K562 (cell line): ENCODE data around the gene CBFA2T2.
A peak's percentile ranks its signal among the peaks of the same experiment; 100 is the strongest.

Source experiments
- NR2C2 ChIP-seq, 2 experiments: fragments of 200-800 bp in 1 of 2; sonication (Bioruptor generic) in 1 of 2; sonication (generic) in 1 of 2; formaldehyde crosslinking in 1 of 2; IDR thresholded peaks; 2 replicates each; pipeline versions ENCODE4 v1.6.1 to v1.8.0; 2016 to 2022; ENCODE audit warnings: mild to moderate bottlenecking in 1 of 2, missing compliant biosample characterization in 1 of 2, missing genetic modification characterization in 1 of 2, missing genetic modification reagents in 1 of 2
- POLR2A ChIP-seq: fragments of 450-650 bp; conservative IDR thresholded peaks from 2 replicates; pipeline ENCODE4 v1.6.1; 2016
- TAF1 ChIP-seq: IDR thresholded peaks from 2 replicates; pipeline ENCODE4 v1.6.1; 2011; ENCODE audit warnings: mild to moderate bottlenecking, low read length, moderate library complexity; ENCODE audit not compliant: insufficient read depth, control insufficient read depth, severe bottlenecking; ENCODE audit errors: extremely low read depth
- TF ChIP-seq, protein P1 (sequence below), 3 experiments: IDR thresholded peaks in 2 of 3; conservative IDR thresholded peaks in 1 of 3; 2 replicates each; pipeline ENCODE4 v1.5.1; 2011 to 2012; ENCODE audit warnings: low read length in 3 of 3, mild to moderate bottlenecking in 3 of 3, control low read depth in 2 of 3, improper control_type of control experiment in 1 of 3, inconsistent platforms in 1 of 3, low read depth in 1 of 3, mixed read lengths in 1 of 3, moderate library complexity in 1 of 3; ENCODE audit not compliant: insufficient read depth in 2 of 3
- TF ChIP-seq, protein P2 (sequence below): sonication (generic); formaldehyde crosslinking; IDR thresholded peaks from 2 replicates; pipeline ENCODE4 v1.8.0; 2022; ENCODE audit warnings: mild to moderate bottlenecking, missing genetic modification reagents
- TF ChIP-seq, protein P3 (sequence below): fragments of 450-650 bp; formaldehyde crosslinking; IDR thresholded peaks from 2 replicates; pipeline ENCODE4 v1.4.0; 2020; ENCODE audit warnings: mild to moderate bottlenecking, moderate library complexity

DNA sequence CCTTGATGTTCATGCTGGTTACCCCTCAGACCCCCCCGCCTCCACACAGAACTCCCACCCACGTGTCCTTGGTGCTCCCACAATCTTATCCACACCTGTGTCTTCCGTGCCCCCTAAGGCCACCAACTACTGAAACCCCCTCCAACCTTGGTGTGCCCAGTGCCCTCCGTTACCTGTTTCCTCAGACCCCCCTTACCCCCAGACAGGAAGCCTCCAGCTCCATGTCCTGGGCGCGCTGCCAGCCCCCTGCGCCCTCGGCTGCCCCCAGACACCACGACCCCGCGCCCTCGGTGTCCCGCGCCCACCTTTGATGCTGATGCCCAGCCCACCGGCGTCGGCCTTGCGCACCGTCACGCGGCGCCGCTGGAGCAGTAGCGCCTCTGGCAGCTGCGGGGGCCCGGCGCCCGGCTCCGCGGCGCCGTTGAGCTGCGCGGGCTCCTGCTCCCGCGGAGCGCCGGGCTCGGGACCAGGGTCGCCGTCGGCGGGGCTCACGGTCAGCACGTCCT is 46.8 kb upstream of the CBFA2T2 start:
- TF ChIP-seq NR2C2 (CRISPR knock-in tag; IDR thresholded peaks at IDR 0.05): no peak
- no peak for TF ChIP-seq NR2C2 (tag; IDR thresholded peaks at IDR 0.05)
- no peak for TF ChIP-seq POLR2A
- TF ChIP-seq, protein P1, sequence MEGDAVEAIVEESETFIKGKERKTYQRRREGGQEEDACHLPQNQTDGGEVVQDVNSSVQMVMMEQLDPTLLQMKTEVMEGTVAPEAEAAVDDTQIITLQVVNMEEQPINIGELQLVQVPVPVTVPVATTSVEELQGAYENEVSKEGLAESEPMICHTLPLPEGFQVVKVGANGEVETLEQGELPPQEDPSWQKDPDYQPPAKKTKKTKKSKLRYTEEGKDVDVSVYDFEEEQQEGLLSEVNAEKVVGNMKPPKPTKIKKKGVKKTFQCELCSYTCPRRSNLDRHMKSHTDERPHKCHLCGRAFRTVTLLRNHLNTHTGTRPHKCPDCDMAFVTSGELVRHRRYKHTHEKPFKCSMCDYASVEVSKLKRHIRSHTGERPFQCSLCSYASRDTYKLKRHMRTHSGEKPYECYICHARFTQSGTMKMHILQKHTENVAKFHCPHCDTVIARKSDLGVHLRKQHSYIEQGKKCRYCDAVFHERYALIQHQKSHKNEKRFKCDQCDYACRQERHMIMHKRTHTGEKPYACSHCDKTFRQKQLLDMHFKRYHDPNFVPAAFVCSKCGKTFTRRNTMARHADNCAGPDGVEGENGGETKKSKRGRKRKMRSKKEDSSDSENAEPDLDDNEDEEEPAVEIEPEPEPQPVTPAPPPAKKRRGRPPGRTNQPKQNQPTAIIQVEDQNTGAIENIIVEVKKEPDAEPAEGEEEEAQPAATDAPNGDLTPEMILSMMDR (IDR thresholded peaks at IDR 0.05 in 2 of 3, conservative IDR thresholded peaks at IDR 0.05 in 1 of 3; ENCODE audit: insufficient read depth in 2 of 3, low read depth in 1 of 3, low read length in 3 of 3): peak in 1 of 3 experiments; percentile 10; a peak in 1 of 6 replicates
- TF ChIP-seq TAF1: no peak
- TF ChIP-seq, protein P2, sequence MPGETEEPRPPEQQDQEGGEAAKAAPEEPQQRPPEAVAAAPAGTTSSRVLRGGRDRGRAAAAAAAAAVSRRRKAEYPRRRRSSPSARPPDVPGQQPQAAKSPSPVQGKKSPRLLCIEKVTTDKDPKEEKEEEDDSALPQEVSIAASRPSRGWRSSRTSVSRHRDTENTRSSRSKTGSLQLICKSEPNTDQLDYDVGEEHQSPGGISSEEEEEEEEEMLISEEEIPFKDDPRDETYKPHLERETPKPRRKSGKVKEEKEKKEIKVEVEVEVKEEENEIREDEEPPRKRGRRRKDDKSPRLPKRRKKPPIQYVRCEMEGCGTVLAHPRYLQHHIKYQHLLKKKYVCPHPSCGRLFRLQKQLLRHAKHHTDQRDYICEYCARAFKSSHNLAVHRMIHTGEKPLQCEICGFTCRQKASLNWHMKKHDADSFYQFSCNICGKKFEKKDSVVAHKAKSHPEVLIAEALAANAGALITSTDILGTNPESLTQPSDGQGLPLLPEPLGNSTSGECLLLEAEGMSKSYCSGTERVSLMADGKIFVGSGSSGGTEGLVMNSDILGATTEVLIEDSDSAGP (CRISPR knock-in tag): no peak
- TF ChIP-seq, protein P3, sequence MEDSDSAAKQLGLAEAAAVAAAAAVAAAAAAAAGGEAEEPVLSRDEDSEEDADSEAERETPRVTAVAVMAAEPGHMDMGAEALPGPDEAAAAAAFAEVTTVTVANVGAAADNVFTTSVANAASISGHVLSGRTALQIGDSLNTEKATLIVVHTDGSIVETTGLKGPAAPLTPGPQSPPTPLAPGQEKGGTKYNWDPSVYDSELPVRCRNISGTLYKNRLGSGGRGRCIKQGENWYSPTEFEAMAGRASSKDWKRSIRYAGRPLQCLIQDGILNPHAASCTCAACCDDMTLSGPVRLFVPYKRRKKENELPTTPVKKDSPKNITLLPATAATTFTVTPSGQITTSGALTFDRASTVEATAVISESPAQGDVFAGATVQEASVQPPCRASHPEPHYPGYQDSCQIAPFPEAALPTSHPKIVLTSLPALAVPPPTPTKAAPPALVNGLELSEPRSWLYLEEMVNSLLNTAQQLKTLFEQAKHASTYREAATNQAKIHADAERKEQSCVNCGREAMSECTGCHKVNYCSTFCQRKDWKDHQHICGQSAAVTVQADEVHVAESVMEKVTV (CRISPR knock-in tag): no peak
